ENCODE results near the gene FBXL16.
A peak's percentile ranks its signal among the peaks of the same experiment; 100 is the strongest.

FBXL16 gene

DNA sequence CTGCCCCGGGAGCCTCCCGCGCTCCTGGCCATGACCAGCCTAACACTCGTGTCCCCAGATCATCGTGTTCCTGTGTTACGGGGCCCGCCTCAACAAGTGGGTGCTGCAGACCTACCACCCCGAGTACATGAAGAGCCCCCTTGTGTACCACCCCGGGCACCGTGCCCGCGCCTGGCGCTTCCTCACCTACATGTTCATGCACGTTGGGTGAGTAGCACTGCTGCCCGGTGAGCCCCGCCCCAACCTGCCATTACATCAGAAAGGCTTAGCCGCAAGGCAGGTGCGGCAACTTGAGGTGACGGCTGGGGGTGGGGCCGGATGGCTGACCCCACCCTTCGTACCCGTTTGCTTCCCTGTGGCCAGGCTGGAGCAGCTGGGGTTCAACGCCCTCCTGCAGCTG, 28.7 kb downstream of the FBXL16 start:
- no peak for DNase-seq (ENCODE audit: low spot score)

DNA sequence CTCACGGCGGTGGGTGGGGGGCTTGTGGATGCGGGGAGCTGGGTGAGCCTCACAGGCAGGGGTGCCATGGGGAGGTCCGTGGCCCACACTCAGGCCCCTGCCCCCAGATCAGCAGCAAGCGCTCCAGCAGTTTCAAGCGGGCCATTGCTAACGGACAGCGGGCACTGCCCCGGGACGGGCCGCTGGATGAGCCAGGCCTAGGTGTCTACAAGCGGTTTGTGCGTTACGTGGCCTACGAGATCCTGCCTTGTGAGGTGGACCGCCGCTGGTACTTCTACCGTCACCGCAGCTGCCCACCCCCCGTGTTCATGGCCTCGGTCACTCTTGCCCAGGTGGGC, 29.1 kb downstream of the FBXL16 start:
- no peak for DNase-seq (ENCODE audit: low spot score)

DNA sequence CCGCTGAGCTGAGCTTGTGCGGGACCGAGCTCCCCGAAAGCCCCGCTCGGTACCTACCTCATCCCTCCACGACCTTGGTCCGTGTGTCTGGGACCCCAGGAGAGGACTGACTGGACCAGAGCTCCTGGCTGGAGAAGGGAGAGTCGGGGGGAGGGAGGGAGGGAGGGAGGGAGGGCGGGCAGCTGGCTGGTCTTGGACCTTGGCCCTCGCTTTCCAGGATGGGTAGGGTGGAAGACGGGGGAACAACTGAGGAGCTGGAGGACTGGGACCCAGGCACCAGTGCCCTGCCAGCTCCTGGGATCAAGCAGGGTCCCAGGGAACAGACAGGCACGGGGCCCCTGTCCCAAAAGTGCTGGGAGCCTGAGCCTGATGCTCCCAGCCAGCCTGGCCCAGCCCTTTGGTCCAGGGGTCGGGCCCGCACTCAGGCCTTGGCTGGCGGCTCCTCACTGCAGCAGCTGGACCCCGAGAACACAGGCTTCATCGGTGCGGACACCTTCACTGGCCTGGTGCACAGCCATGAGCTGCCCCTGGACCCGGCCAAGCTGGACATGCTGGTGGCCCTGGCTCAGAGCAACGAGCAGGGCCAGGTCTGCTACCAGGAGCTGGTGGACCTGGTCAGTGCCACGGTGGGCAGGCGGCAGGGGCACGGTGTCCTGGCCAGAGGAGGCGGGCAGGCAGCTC, 29.6 kb downstream of the FBXL16 start:
- no peak for DNase-seq (ENCODE audit: low spot score)

DNA sequence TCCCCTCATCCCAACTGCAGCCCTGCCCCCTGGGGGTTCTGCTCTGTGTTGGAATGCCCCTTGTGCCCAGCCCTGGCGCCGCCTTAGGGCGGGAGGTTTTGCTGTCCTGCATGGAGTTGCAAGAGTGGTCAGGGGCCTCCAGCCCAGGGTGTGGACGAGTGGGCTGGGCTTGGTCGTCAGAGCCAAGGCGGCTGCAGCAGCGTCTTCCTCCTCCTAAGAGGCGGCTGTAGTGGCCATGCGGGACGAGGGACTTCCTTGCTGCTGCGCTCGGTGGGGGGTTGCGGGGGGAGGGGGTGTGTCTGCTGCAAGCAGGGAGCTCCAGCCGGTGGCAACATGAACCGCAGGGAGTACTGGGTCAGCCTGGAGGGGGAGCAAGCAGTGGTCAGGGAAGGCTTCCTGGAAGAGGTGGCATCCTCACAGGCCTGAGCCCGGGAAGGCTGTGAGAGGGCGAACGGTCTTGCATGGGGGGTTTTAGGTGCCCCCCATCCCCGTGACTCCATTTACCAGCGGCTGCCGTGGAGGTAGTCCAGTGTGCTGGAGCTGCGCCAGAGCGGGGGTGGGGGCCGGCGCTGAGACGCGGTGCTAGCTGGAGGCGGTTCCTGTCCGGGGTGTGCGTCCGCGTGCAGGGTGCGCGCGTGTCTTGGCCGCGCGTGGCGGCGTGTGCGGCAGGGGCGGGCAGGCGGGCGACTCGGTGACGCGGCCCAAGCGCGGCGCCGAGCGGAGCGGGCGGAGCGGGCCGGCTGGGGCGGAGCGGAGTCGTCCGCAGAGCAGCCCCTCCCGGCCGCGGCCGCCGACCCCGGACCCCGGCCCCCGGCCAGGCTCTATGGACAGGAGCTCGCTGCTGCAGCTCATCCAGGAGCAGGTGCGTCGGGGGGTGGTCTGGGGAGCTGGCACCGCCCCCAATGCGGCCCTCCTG, 30.4 kb downstream of the FBXL16 start, which contains the start of gene RHBDL1:
Gene RHBDL1 (plus strand): TSS at position 704 of the 916 bp plus-strand sequence. CDS start 120 bp downstream, at position 824.
- no peak for DNase-seq (ENCODE audit: low spot score)

DNA sequence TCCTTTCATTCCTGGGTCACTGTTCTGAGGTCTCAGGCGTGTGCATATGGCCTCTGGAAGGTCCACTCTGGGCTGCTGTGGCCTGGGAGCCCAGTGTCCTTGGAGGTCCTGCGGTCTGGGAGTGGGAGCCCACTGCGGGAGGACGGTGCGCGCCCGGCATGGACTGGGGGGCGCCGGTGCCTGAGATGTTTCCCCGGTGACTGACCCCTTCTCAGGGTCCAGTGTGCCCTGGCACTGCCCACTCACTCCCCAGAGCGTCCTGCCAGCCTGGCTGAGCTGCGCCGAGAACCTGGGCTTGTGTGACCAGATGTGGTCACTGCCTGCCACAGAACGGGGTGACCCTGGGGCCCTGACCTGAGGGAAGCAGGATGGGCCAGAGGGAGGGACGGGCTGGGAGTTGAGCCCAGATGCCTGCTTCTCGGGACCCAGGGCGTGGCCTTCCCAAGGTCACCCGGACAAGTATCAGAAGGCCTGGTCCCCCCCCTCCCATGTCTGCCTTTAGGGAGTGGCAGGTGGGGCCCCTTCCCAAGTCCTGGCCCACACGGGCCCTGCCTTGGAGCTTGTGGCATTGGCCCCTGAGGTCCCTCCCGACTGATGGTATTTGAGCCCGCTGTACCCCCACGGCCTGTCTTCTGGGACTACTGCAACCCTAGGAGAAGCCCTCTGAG, 31.3 kb downstream of the FBXL16 start:
- no peak for DNase-seq (ENCODE audit: low spot score)

DNA sequence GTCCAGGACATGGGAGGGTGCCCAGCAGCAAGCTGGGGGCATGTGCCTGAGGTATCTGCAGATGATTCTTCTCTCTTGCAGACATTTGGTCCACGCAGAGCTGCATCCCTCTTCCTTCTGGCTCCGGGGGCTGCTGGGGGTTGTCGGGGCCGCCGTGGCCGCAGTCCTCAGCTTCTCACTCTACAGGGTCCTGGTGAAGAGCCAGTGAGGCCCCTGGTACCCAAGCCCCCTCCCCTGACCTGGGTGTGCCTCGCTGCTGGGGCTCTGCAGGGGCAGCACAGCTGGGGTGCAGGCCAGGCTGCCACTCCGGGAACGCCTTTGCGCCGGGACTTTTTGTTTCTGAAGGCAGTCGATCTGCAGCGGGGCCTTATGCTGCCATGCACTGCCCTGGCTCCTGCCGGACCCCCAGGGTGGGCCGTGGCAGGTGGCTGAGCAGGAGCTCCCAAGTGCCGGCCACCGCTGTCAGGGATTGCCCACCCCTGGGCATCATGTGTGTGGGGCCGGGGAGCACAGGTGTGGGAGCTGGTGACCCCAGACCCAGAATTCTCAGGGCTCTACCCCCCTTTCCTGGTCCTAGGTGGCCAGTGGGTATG, 32.1 kb downstream of the FBXL16 start:
- no peak for DNase-seq (ENCODE audit: low spot score)

DNA sequence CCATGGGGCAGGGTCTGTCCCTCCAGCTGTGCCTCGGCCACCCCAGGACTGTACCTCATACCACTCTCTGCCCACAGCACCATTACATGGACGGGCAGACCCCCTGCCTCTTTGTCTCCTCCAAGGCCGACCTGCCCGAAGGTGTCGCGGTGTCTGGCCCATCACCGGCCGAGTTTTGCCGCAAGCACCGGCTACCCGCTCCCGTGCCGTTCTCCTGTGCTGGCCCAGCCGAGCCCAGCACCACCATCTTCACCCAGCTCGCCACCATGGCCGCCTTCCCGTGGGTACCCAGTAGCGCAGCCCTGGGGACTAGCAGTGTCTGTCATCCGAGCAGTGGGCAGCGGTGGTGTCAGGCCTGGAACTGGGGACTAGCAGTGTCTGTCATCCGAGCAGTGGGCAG, 32.8 kb downstream of the FBXL16 start:
- no peak for DNase-seq (ENCODE audit: low spot score)

DNA sequence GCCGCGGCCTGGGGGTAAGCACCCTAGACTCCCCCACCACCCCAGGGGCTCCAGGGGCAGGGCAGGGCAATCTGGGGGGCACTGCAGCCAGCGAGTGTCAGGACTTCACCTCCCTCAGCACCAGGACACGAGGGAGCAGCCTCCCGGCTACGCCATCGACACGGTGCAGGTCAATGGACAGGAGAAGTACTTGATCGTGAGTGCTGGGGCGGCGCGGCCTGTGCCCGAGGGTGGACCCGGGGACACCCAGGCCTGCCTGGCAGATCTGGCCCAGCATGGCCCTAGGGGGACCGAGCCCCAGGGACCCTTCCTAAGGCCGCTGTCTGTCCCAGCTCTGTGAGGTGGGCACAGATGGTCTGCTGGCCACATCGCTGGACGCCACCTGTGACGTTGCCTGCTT, 33.2 kb downstream of the FBXL16 start:
- DNase-seq (ENCODE audit: low spot score), result no peak

DNA sequence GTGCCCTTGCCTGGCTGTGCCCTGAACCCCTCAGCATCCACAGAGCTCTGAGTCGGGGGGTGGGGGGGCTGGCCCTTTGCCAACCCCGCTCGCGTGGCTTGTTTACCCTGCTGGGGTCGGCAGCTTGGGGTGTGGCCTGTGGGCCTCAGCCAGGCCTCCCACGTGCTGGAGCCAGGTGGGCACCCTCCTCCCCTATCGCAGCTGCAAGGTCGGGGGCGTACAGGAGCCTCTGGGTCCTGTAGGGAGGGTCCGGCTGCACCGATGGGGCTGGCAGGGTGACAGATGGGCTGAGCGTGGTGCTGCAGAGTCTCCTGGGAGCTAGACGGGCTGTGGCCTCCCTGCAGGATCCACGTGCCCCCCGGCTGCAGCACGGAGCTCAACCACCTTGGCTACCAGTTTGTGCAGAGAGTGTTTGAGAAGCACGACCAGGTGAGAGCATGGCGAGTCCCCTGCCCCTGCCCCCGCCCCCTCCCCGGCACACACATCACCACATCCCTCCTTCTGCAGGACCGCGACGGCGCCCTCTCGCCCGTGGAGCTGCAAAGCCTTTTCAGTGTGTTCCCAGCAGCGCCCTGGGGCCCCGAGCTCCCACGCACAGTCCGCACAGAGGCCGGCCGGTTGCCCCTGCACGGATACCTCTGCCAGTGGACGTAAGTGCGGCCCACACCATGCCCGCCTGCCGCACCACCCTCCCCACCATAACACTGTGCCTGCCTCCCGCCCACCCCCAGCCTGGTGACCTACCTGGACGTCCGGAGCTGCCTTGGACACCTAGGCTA, 34.1 kb downstream of the FBXL16 start:
- DNase-seq (ENCODE audit: low spot score), result no peak

DNA sequence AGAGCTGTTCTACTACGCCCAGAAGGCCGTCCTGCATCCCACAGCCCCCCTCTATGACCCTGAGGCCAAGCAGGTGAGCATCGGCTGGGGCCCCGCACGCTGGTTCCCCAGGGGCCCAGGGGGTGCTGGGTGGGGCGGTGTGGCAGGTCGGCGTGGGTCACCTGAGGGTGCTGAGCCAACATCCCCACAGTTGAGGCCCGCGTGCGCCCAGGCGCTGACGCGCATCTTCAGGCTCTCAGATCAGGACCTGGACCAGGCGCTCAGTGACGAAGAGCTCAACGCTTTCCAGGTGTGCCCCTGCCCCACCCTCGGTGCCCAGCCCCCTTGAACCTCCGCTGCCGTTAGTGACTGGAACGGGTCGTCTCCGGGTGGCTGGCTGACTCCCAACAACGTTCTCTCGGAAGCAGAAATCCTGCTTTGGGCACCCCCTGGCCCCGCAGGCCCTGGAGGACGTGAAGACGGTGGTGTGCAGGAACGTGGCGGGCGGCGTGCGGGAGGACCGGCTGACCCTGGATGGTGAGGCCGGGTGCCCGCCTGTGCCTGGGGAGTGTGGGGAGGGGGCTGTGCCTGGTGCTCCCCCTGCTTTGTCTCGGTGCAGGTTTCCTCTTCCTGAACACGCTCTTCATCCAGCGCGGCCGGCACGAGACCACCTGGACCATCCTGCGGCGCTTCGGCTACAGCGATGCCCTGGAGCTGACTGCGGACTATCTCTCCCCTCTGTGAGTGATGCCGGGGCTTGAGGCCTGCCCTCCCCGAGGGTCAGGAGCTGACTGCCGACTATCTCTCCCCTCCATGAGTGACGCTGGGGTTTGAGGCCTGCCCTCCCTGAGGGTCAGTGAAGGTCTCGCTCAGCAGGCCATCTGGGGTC, 34.9 kb downstream of the FBXL16 start:
- no peak for DNase-seq (ENCODE audit: low spot score)

DNA sequence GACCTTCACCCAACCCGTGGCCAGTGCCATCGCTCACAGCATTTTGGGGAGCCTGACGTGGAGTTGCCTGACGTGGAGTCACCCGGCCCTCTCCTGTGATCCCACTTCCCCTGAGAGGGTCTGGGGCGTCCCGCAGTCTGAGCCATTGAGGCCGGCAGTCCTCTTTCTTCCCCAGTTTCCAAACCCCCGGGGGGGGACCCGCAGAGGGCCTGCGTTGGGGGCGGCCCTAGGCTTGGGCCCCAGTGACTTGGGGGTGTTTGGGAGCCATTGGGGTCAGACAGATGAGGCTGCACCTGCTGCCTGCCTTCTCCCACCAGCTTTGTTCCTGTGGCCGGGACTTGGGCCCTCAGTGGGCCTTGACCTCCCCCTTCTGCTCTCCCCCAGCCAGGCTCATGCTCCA, 35.9 kb downstream of the FBXL16 start:
- no peak for DNase-seq (ENCODE audit: low spot score)

DNA sequence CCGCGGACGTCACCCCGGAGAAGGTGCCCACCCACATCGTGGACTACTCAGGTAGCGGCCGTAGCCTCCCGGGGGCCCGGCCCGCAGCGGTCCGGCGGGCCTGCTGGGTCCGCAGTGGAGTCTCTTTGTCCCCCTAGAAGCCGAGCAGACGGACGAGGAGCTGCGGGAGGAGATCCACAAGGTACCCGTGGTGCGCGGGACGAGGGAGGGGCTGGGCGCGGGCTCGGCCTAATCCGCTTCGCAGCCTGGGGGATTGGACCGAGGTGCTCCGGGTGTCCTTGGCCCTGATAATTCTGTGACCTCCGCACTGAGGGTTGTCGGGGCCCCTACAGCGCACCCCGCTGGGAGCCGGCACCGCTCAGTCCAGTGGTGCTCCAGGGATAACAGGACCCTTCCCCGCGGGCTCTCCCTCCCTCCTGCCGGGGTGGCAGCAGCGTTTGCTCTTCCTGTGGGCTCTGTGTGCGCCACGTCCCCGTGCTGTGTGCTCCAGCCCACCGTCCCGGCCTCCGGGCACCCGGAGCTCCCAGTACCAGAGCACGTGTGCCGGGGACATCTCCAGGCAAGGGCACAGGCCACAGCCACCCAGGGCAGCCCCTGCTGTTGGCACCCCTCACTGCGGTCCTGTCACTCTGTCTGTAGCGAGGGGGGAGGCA, 37.0 kb downstream of the FBXL16 start:
- DNase-seq (ENCODE audit: low spot score), result no peak

DNA sequence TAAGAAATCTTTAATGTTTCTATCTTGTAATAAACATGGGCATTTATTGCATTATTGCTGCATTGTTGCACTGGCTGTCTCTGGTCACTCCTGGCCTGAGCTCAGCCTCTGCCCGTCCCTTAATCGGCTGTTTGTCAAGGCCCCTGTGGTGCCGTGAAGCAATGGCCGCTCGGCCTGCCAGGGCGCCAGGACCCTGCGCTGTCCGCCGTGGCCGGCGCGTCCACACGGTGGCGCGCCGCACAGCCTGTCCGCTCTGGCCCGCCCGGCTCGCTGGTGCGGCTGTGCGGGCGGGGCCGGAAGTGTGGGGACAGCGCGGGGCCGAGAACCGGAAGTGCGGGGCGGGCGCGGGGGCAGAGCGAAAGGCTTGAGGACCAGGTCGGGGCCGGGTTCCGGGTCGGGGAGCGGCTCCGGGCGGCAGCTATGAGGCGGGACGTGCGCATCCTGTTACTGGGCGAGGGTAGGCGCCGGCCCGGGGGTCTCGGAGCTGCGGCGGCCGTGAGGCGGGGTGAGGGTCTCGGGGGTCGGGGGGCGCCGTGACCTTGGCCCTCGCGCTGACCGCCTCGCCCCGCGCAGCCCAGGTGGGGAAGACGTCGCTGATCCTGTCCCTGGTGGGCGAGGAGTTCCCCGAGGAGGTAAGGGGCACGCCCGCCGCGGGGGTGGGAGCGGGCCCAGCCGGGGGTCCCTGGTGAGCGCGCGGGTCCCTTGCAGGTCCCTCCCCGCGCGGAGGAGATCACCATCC, 37.7 kb downstream of the FBXL16 start, which contains the start of gene RHOT2:
Gene RHOT2 (plus strand): TSS at position 353 of the 739 bp plus-strand sequence. CDS start 68 bp downstream, at position 421.
- DNase-seq (ENCODE audit: low spot score), result peak; percentile 95

DNA sequence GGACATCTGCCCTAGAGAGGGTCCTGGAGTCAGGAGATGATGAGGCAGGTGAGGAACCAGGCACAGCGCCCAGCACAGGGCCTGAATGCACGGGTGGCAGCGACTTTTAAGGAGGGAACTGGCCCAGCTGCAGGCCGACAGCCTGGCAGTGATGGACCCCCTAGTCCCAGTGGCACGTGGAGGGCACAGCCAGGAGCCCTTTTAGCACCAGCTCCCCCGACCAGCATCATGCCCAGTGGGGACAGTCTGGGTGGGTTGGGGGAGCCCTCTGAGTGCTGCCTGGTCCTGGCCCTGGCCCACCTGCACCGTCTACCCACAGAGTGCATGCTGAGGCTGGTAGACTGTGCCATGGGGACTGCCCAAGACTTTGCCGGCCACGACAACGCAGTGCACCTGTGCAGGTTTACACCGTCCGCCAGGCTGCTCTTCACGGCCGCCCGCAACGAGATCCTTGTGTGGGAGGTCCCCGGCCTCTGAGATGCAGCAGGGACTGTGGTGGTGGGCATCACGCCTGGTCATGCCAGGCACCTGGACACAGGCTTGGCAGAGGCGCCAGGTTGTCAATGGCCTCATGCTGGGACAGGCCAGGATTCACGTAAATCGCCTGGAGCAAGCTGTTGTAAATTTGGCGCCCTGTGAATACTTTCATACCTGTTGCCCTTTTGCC, 38.4 kb downstream of the FBXL16 start:
- no peak for DNase-seq (ENCODE audit: low spot score)

DNA sequence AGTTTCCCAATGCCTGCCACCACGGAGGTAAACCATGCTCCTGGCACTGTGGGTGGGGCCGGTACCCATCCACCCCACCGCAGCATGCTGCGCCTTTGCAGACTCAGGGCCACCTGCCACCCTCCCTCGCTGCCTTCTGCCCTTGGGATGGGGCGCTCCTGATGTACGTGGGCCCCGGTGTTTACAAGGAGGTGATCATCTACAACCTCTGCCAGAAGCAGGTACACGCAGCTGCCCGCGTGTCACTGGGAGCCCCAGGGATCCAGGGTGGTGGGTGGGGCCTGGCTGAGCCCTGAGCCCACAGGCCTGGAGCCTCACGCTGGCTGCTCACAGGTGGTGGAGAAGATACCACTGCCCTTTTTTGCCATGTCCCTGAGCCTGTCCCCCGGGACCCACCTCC, 39.0 kb downstream of the FBXL16 start:
- no peak for DNase-seq (ENCODE audit: low spot score)

DNA sequence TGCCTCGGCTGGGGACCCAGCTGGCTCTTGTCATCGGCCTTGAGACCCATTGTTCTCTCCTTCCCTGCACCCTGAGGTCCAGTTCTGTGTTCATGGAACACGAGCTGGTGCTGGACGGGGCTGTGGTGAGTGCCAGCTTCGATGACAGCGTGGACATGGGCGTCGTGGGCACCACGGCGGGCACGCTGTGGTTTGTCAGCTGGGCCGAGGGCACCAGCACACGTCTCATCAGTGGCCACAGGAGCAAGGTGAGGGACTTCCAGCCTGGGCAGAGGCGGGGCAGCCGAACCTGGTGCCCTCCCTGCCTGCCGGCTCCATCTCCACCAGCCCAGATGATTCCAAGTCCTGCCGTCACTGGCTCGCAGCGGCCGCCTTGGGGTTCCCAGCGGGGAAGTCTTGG, 43.0 kb downstream of the FBXL16 start:
- no peak for DNase-seq (ENCODE audit: low spot score)

DNA sequence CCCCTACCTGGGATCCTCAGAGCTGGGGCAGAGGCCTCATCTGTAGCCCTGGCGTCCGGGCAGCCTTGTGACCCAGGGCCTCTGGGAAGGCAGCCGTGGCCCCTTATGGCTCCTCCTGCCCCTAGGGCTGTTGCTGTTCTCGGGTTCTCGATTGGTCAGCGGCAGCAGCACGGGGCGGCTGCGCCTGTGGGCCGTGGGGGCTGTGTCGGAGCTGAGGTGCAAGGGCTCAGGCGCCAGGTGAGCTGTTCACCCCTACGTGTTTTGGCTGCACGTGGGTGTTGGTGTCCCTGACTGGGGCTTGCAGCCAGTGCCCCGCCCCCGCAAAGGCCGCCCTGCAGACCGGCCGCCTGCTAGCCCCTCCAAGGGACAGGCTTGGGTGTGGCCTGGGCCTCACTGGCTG, 43.5 kb downstream of the FBXL16 start:
- no peak for DNase-seq (ENCODE audit: low spot score)

DNA sequence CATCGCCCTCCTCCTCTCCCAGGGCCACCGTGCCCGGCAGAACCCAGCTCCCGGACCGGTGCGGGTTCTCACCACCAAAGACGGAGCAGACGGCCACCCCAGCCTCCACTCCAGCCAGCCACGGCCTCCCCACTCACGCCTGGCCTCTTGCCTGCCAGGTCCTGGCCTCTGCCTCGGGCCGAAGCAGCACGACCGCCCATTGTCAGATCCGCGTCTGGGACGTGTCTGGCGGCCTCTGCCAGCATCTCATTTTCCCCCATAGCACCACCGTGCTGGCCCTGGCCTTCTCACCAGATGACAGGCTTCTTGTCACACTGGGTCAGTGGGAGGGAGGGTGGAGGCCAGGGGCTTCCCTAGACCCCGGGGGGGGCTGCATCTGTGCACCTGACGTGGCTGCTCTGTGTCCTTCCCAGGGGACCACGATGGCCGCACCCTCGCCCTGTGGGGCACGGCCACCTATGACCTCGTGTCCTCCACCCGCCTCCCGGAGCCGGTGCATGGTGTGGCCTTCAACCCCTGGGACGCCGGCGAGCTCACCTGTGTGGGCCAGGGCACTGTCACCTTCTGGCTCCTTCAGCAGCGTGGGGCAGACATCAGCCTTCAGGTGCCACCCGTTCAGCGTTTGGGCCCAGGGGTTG, 44.3 kb downstream of the FBXL16 start:
- no peak for DNase-seq (ENCODE audit: low spot score)
